AG09309 (cell line): Measurements from ENCODE around the gene PLEKHM1.
A peak's percentile ranks its signal among the peaks of the same experiment; 100 is the strongest.

Experiments
- DNase-seq: peaks from one replicate; pipeline ENCODE4 v3.0.0-alpha.2; 2010; ENCODE audit warnings: low read depth
- H3K4me3 ChIP-seq: 2 replicates; pipeline ENCODE4 v1.5.1; 2011; ENCODE audit warnings: mild to moderate bottlenecking, low read depth, low read length, moderate library complexity; ENCODE audit not compliant: control insufficient read depth
- TF ChIP-seq, protein P1 (sequence below): IDR thresholded peaks from 2 replicates; pipeline ENCODE4 v1.5.1; 2011; ENCODE audit warnings: mild to moderate bottlenecking, low read depth, low read length, inconsistent platforms; ENCODE audit not compliant: insufficient read depth, control insufficient read depth; ENCODE audit errors: missing control alignments

Gene PLEKHM1

DNA sequence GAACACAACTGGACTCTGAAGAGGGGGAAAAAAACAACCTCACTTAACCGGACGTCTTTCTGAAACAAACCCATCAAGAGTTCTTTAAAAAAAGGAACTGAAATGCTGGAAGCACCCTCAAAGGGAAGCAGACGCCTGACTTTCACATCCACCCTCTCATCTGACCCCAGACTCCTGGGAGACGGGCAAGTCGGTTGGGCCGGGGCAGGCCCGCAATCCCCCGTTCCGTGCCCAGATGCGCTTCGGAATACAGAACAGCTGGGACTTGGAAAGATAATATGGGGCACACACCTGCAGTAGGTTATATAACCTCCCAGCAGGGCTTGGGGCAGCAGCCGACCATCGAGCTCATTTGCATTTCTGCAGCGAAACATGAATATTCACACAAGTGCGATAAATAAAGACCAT, 61.6 kb downstream of the PLEKHM1 start:
- TF ChIP-seq, protein P1, sequence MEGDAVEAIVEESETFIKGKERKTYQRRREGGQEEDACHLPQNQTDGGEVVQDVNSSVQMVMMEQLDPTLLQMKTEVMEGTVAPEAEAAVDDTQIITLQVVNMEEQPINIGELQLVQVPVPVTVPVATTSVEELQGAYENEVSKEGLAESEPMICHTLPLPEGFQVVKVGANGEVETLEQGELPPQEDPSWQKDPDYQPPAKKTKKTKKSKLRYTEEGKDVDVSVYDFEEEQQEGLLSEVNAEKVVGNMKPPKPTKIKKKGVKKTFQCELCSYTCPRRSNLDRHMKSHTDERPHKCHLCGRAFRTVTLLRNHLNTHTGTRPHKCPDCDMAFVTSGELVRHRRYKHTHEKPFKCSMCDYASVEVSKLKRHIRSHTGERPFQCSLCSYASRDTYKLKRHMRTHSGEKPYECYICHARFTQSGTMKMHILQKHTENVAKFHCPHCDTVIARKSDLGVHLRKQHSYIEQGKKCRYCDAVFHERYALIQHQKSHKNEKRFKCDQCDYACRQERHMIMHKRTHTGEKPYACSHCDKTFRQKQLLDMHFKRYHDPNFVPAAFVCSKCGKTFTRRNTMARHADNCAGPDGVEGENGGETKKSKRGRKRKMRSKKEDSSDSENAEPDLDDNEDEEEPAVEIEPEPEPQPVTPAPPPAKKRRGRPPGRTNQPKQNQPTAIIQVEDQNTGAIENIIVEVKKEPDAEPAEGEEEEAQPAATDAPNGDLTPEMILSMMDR: no peak
- H3K4me3 ChIP-seq: no peak overlapping the region
- DNase-seq: no peak

DNA sequence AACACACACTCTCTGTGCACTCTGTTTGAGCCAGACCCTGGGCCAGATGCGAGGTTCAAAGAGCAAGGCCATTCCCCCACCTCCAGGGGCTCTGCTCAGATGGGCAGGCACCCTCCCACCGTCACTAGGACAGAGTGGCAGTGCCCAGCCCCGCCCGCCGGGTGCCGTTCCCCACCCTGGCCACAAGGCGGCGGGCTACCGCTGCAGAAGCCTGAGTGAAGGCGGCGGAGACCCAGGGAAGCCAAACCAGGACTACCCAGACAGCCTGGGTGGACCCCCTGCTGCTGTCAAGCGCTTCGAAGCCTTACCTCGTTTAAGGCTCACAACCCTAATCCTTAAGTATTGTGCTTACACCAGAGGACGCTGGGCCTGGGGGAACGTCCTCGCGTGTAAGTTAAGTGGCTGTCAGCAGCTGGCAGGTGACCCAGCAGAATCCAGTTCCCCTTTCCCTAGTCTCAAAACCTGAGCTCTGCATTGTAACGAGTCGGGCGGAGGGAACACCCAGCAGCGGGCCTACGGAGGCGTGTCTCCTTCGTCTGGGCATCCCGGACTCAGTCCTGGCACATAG, 62.4 kb downstream of the PLEKHM1 start:
- no peak for DNase-seq
- H3K4me3 ChIP-seq: no peak overlapping the region
- TF ChIP-seq, protein P1: peak; percentile 97

DNA sequence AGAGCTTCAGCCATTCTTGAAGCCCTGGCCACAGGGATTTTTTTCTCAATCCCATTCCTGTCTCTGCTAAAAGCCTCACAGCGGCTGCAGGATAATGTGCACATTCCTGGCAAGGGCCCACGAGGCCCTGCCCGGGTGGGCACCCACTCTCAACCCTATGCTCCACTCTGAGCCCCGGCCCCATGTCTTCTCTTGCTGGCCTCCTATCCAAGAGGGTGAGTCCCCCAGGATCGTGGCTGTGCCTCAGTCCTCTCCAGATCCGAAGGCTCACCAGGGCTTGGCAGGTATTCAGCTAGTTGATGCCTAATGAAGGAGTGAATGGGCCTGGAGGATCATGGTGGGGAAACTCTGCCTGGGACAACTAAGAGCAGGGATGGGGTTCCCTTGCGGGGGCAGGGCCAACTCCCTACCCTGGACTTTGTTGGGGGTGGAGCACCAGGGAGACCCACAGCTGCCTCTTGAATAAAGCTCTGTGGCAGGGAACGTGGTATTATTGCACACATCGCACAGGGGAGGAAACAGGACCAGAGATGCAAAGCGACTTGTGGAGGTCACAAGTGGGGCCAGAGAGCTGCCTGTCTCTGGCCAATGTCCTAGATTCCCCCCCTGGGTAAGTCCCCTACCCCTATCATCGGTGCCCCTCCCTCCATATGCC, 63.2 kb downstream of the PLEKHM1 start:
- TF ChIP-seq, protein P1: no peak
- DNase-seq: no peak
- H3K4me3 ChIP-seq: no peak overlapping the region

DNA sequence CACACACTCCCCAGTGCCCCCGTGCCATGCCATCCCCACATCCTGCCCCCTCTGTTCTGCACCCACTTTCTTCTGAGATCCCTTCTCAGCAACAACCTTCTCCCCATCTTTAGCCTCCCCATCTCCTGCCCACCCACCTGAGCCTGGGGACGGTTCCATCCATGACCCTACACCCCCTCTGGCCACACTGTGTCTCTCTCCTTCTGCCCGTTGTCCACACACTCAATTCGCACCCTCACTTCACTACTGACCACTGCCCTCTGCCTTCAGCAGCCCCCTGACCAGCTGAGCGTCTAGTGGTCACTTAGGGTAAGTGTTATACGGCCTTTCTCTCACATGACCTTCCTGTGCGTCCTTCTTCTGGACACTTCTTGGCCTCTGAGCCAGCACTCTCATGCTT, 64.0 kb downstream of the PLEKHM1 start:
- H3K4me3 ChIP-seq: no peak overlapping the region
- TF ChIP-seq, protein P1: no peak
- DNase-seq: no peak

DNA sequence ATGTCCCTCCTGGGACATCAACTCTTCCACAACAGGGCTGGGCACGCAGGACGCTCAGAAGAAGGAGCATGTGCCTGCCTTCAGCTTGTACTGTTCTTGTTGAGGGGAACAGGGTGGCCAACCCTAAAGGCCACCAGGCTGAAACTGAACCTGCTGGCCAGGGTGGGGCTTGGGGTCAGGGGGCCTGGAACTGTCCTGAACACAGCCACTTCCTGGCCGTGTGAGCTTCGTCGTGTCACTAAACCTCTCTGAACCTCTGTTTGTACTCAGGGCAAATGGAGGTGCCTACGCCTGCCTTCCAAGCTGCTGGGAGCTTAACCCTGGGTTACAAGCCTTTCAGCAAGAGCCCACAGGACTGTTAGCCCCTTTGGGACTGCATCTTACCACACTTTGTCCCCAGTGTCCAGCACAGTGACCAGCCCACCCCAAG, 64.5 kb downstream of the PLEKHM1 start:
- H3K4me3 ChIP-seq: no peak overlapping the region
- TF ChIP-seq, protein P1: no peak
- no peak for DNase-seq

DNA sequence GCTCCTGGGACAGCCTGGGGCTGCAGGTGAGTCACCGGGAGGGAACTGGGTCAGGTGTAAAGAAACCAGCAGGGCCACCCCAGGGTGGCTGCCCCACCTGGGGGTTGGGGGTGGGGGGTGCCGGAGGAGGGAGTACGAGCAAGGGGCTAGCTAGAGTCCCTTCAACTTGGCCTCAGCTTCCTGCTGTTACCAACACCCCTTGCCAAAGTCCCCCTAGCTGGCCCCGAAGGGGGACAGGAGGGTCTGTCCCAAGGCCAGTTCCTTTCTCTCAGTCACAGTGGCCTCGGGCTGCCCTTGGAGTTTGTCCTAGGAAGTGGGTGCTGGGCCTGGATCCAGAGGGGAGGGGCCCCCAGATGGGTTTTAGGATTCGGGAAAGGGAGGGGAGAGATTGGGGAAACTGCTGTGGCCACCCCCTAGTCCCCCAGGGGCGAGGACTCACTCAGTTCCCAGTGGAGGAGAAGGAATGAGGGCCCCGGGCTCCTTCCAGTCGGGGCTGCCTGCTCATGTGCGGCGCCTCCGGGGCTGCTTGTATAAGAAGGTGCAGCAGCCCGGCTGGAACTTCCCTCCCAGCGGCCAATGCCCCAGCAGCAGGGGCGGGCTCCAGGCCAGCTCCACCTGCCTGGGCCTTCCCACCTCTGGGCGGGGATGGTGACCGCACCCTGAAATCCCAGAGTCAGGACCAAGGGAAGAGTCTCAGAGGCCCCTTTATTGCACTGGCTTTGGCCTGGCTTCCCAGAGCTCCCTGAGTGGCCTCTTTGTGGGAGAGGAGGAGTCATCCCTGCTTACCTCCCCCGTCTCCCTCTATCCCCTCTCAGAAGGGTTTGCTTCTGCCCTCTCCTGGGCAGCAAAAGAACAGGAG, 65.2 kb downstream of the PLEKHM1 start:
- H3K4me3 ChIP-seq: no peak overlapping the region
- TF ChIP-seq, protein P1: peak; percentile 54
- peak; percentile 10 for DNase-seq
